Suprapubic skin (tissue), 4 donors: ENCODE data around the gene PHACTR2. TPM values are rescaled to one million over a fixed set of nuclear protein-coding genes. Genes with fewer than 3 reads are reported as not detected.
"Not testable (repeated sequence)": the region's sequence is repeated elsewhere in the genome, so short reads cannot be mapped to it uniquely, and the experiment has no call there.

Experiments used
- DNase-seq, 2 donors: peaks; one replicate each; pipeline ENCODE4 v3.0.0-alpha.2; 2019; ENCODE audit warnings: low spot score in 2 of 2
- H3K27ac ChIP-seq: fragments of 200-600 bp; sonication (generic); one replicate; pipeline ENCODE4 v1.5.1; 2019
- H3K27me3 ChIP-seq: fragments of 200-600 bp; sonication (generic); one replicate; pipeline ENCODE4 v1.5.1; 2019
- H3K36me3 ChIP-seq: fragments of 200-600 bp; sonication (generic); one replicate; pipeline ENCODE4 v1.5.1; 2019
- H3K4me1 ChIP-seq: fragments of 200-600 bp; sonication (generic); one replicate; pipeline ENCODE4 v1.5.1; 2019
- H3K4me3 ChIP-seq: fragments of 200-600 bp; sonication (generic); one replicate; pipeline ENCODE4 v1.5.1; 2019; ENCODE audit warnings: mild to moderate bottlenecking
- H3K9me3 ChIP-seq: fragments of 200-600 bp; sonication (generic); one replicate; pipeline ENCODE4 v1.5.1; 2019
- CTCF ChIP-seq, 2 donors: fragments of 200-600 bp in 1 of 2; fragments of 450-650 bp in 1 of 2; sonication (generic) in 1 of 2; IDR thresholded peaks; one replicate each; pipeline ENCODE4 v1.5.1; 2016 to 2019; ENCODE audit warnings: antibody characterized with exemption in 2 of 2, mild to moderate bottlenecking in 1 of 2, moderate library complexity in 1 of 2
- EP300 ChIP-seq: sonication (generic); formaldehyde crosslinking; IDR thresholded peaks from one replicate; pipeline ENCODE4 v1.6.1; 2017; ENCODE audit warnings: antibody characterized with exemption
- POLR2A ChIP-seq, 2 donors: fragments of 450-650 bp; IDR thresholded peaks; one replicate each; pipeline ENCODE4 v1.6.1; 2017; ENCODE audit warnings: antibody characterized with exemption in 2 of 2, mild to moderate bottlenecking in 2 of 2, moderate library complexity in 2 of 2
- POLR2AphosphoS5 ChIP-seq, 3 donors: sonication (generic); formaldehyde crosslinking; IDR thresholded peaks; one replicate each; pipeline ENCODE4 v1.6.1; 2017; ENCODE audit warnings: antibody characterized with exemption in 3 of 3
- WGBS: methylation state at CpG from one replicate; pipeline ENCODE4 v1.1.5; 2018; 5-methylcytosine and 5-hydroxymethylcytosine counted together
- total RNA-seq, 4 donors: library from RNA; depleted of rRNA; stranded (reverse); fragments of >200 nt; gene quantifications; one replicate each; pipeline ENCODE4 v1.1.0, GENCODE V29; 2016

The PHACTR2 gene
- total RNA-seq, 4 donors from 2014 or later = 11.9 to 31.5 (median 20.9) TPM

GRCh38 chr6:143731789-143732188, 54.0 kb downstream of the PHACTR2 start:
- DNase-seq = no peak
- 91% methylated on average over 1 of the region's 1 CpG for WGBS
- H3K27me3 ChIP-seq = no peaks in the 10 kb centered on the region
- TF ChIP-seq EP300 (no peak), CTCF (IDR thresholded peaks at IDR 0.05) (no peak), POLR2A (IDR thresholded peaks at IDR 0.05) (no peak), POLR2AphosphoS5 (IDR thresholded peaks at IDR 0.05) (no peak)
- H3K36me3 ChIP-seq = no peaks in the 10 kb centered on the region
- peaks cover 10% of the 10 kb centered on the region for H3K4me1 ChIP-seq
- H3K27ac ChIP-seq = no peak overlapping the region
- H3K4me3 ChIP-seq = no peak overlapping the region
- H3K9me3 ChIP-seq = no peaks in the 10 kb centered on the region

- no peak overlapping the region for H3K4me3 ChIP-seq
- H3K27me3 ChIP-seq = no peaks in the 10 kb centered on the region
- no peaks in the 10 kb centered on the region for H3K36me3 ChIP-seq
- H3K9me3 ChIP-seq = no peaks in the 10 kb centered on the region
- WGBS = 100% methylated on average over 1 of the region's 1 CpG
- no peak overlapping the region for H3K27ac ChIP-seq
- no peak for DNase-seq
- TF ChIP-seq POLR2AphosphoS5 (IDR thresholded peaks at IDR 0.05) = no peak
- no peak for TF ChIP-seq EP300
- no peak for TF ChIP-seq CTCF (IDR thresholded peaks at IDR 0.05)
- TF ChIP-seq POLR2A (IDR thresholded peaks at IDR 0.05) = no peak
- H3K4me1 ChIP-seq = peaks cover 10% of the 10 kb centered on the region
These were observed 54.8 kb downstream of the PHACTR2 start for GRCh38 chr6:143732536-143732935.

GRCh38 chr6:143733510-143733909, 55.7 kb downstream of the PHACTR2 start:
- Histone ChIP-seq H3K36me3 (no peaks in the 10 kb centered on the region), H3K9me3 (no peaks in the 10 kb centered on the region), H3K27me3 (no peaks in the 10 kb centered on the region), H3K27ac (no peak overlapping the region), H3K4me3 (no peak overlapping the region), H3K4me1 (peaks cover 10% of the 10 kb centered on the region)
- no peak for DNase-seq
- WGBS = 89% methylated on average over 1 of the region's 1 CpG
- TF ChIP-seq POLR2A (IDR thresholded peaks at IDR 0.05) = no peak
- TF ChIP-seq CTCF (IDR thresholded peaks at IDR 0.05) = no peak
- TF ChIP-seq EP300 = no peak
- no peak for TF ChIP-seq POLR2AphosphoS5 (IDR thresholded peaks at IDR 0.05)

GRCh38 chr6:143734641-143735063, 56.9 kb downstream of the PHACTR2 start:
- H3K27ac ChIP-seq = no peak overlapping the region

GRCh38 chr6:143738072-143738690, 60.4 kb downstream of the PHACTR2 start:
- not testable (repeated sequence) for H3K4me3 ChIP-seq, H3K9me3 ChIP-seq, H3K27me3 ChIP-seq, DNase-seq, H3K36me3 ChIP-seq, H3K27ac ChIP-seq
- WGBS = 95% methylated on average over 12 of the region's 12 CpGs
- H3K4me1 ChIP-seq = peaks cover 12% of the 10 kb centered on the region

More at GRCh38 chr6:143734641-143735063, 56.9 kb downstream of the PHACTR2 start:
- DNase-seq = no peak
- TF ChIP-seq POLR2AphosphoS5 (IDR thresholded peaks at IDR 0.05) (no peak), POLR2A (IDR thresholded peaks at IDR 0.05) (no peak), CTCF (IDR thresholded peaks at IDR 0.05) (no peak), EP300 (no peak)
- peaks cover 10% of the 10 kb centered on the region for H3K4me1 ChIP-seq
- H3K27me3 ChIP-seq = no peaks in the 10 kb centered on the region
- H3K9me3 ChIP-seq = no peaks in the 10 kb centered on the region
- no peak overlapping the region for H3K4me3 ChIP-seq
- 40% methylated on average over 1 of the region's 1 CpG for WGBS
- H3K36me3 ChIP-seq = no peaks in the 10 kb centered on the region
